GM18505 (cell line): ENCODE data around the gene OR1K1.
"Not testable (repeated sequence)": the region's sequence is repeated elsewhere in the genome, so short reads cannot be mapped to it uniquely, and the experiment has no call there.

Experiments used
- ATAC-seq: cut with Tn5 transposase; IDR thresholded peaks from one replicate; pipeline ENCODE4 v1.9.1; 2021; ENCODE audit not compliant: unreplicated experiment
- POLR2A ChIP-seq: IDR thresholded peaks from 4 replicates; pipeline ENCODE4 v1.6.1; 2011; ENCODE audit warnings: borderline replicate concordance; ENCODE audit not compliant: insufficient read depth, insufficient read length; ENCODE audit errors: extremely low read depth

Gene OR1K1

GRCh38 chr9:122791872-122792669 is 7.9 kb upstream of the OR1K1 start:
- no peak for TF ChIP-seq POLR2A
- ATAC-seq, result no peak

DNA sequence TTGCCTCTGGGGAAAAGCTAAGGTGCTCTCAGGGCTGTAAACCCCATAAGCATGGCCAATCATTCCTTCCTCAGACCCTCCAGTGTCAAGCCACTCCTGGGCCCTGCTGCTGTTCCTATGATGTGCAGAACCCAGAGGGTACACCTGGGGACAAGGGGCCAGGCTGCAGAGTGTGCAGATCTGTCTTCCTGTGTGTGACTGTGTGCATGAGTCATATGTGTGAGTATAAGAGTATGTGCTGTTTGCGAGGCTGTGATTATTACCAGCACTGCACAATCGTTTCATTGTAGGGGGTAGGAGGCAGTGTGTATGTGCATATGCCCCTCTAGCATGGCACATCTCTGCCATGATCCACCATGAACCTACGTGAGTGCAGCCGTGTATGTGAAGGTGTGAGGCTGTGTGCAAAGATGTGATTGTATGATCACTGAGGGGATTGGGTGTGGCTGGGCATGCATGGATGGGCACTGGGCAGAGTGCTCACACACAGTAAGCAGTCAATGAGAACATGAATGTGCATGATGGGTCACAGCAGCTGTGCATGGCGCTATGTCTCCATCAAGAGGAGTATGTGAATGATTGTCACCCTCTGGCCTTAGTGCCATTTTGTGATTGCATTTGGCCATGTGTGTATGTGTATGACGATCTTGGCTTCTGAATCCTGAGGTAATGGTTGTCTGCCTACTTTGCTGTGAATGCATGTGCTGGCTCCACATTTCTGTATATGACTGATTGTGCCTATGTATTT is 2.4 kb upstream of the OR1K1 start:
- TF ChIP-seq POLR2A, result no peak
- no peak for ATAC-seq

DNA sequence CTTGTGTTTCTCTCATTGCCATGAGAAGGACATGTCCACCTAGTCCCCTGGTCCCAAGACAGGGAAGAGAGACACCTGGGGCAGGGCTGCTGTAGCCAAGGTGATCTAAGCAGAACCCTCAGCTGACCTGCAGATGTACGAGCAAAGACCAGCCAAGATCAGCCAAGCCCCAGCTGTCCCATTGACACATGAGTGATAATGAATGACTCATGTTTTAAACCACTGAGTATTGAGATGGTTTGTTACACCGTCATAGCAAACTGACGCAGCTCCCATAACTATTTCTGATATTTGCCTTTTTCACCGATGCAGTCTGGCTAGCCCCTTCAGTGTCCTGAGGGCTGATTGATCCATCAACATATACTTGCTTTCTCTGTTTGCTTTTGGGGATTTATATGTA is 6.7 kb downstream of the OR1K1 start:
- no peak for ATAC-seq
- TF ChIP-seq POLR2A, result no peak

- no peak for ATAC-seq
- no peak for TF ChIP-seq POLR2A
Observed at GRCh38 chr9:122807271-122807900, 7.5 kb downstream of the OR1K1 start.

DNA sequence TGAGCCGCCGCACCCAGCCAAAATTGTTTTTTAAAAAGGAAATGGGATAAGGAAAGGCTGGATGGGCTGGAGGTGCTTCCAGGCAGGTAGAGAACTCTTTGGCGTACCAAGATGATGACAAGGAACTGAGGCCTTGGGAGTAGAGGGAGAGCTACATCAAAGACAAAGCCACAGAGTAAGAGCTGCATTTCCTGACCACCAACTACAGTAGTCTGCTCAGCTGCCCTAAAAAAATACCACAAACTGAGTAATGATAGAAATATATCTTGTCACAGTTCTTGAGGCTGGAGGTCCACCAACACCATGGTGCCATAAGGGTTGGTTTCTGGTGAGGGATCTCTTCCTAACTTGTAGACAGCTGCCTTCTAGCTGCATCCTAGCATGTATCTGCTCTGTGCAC is 8.2 kb downstream of the OR1K1 start:
- ATAC-seq, result no peak
- TF ChIP-seq POLR2A, result no peak

- not testable (repeated sequence) for ATAC-seq
Observed at GRCh38 chr9:122809261-122809660, 9.3 kb downstream of the OR1K1 start.

GRCh38 chr9:122810306-122810946 is 10.5 kb downstream of the OR1K1 start:
- ATAC-seq, result peak; percentile 91
- TF ChIP-seq POLR2A, result no peak

GRCh38 chr9:122812736-122813135 is 12.8 kb downstream of the OR1K1 start:
- ATAC-seq, result no peak
- TF ChIP-seq POLR2A, result no peak

- no peak for TF ChIP-seq POLR2A
- no peak for ATAC-seq
Observed at GRCh38 chr9:122814545-122814944, 14.6 kb downstream of the OR1K1 start.

DNA sequence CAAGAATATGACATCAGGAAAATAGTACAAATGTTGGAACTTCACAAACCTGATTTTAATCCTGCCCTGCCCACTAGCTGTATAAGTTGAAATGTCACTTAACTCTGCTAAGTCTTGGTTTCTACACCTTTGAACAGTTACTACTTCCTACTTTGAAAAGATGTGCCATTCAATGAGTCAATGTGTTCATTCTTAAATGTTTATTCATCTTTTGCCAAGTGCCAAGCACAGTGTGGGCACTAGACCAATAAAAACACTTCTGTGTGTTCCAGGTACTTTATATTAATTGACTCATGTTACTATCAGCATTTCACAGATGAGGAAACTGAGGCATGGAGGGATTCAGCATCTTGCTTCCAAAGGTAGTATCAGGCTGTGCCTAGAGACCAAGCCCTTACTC is 15.6 kb downstream of the OR1K1 start:
- no peak for ATAC-seq
- TF ChIP-seq POLR2A, result no peak

- ATAC-seq, result peak; percentile 69
Observed at GRCh38 chr9:122816163-122816867, 16.4 kb downstream of the OR1K1 start.

DNA sequence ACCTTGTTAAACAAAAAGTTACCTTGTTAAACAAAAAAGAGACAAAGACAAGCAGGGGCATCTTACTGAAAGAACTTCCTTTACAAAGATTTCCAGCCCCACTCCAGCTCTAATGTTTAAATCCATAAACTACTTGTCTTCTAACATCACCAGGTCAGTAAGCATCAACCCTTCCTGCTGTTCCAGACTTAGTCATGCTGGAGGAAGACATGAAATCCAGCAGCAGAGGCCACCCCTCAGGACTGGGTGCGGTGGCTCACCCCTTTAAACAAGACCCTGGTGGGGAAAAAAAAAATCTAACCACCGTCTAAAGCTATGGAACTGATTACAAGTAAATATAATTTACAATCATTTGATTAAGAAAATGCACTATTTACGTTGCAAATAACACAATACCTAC is 19.4 kb downstream of the OR1K1 start:
- no peak for TF ChIP-seq POLR2A

More at GRCh38 chr9:122816163-122816867, 16.4 kb downstream of the OR1K1 start:
- TF ChIP-seq POLR2A, result no peak

More for the DNA sequence above, 19.4 kb downstream of the OR1K1 start:
- no peak for ATAC-seq
